HG03280 (cell line): ENCODE measurements around the gene PSTPIP1.

Source experiments
- ATAC-seq: cut with Tn5 transposase; IDR thresholded peaks from one replicate; pipeline ENCODE4 v1.9.1; 2021; ENCODE audit warnings: mild to moderate bottlenecking, moderate library complexity; ENCODE audit not compliant: unreplicated experiment

Gene PSTPIP1

DNA sequence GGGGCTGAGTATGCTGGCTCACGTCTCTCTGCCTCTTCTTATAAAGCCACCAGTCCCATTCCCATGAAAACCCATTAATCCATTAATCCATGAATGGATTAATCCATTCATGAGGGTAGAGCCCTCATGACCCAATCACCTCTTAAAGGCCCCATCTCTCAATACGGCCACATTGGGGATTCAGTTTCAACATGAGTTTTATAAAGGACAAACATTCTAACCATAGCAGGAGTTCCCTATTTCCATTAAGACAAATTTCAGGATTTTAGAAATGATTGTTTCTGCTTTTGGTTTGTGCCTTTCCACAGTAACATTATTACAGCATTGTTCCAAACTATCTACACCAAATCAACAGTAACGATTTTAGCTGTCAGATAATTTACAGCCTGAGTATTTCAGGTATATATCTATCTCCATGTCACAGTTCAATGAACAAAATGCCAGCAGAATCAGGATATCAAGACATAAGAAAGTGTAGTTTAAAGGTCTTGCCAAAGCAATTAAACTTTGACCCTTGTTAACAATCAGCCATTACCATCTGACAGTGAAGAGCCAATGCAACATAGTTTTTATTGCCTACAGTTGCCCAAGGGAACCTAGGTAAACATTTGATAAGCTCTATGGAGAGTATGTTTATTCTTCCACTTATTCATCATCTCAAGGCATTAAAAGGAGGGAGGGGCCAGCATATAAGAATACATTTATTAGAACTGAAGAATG lies 72.2 kb downstream of the PSTPIP1 start:
- ATAC-seq, result no peak

DNA sequence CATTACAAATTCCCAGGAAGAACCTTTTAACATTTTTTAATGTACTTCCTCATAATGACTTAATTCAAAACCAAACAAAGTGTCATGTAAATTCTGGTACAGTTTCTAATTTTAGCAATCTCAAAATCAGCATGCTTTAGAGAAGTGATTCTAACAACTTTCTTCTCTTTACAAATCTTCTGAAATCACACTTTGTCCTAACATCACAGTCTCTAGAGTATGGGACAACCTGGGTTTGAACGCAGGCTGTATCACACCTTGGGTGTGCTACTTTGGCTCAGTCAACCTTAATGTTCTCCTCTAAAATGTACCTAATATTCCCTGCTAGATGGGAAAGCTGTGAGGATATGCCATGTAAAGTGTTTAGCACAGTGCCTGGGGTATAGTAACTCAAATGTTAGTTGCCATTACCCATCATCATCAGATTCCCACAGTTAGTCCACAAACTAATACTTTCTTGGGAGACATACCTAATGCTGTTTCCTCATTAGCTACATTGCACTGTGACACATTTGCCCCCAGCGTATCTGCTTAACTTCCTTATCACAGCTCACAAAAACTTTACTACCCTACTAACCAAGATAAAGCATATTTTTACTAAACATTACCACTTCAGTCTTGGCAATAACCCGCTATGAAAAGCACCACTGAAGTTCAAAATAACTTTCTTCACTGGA lies 72.9 kb downstream of the PSTPIP1 start:
- ATAC-seq, result no peak

DNA sequence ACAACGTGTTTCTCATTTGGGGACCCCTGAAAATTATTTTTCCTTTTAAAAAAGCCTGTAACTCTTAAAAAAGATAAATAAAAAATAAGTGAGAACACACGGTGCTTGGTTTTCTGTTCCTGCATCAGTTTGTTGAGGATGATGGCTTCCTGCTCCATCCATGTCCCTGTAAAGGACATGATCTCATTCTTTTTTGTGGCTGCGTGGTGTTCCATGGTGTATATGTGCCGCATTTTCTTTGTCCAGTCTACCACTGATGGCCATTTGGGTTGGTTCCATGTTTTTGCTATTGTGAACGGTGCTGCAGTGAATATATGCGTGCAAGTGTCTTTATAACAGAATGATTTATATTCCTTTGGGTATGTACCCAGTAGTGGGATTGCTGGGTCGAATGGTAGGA lies 73.7 kb downstream of the PSTPIP1 start:
- ATAC-seq, result no peak

DNA sequence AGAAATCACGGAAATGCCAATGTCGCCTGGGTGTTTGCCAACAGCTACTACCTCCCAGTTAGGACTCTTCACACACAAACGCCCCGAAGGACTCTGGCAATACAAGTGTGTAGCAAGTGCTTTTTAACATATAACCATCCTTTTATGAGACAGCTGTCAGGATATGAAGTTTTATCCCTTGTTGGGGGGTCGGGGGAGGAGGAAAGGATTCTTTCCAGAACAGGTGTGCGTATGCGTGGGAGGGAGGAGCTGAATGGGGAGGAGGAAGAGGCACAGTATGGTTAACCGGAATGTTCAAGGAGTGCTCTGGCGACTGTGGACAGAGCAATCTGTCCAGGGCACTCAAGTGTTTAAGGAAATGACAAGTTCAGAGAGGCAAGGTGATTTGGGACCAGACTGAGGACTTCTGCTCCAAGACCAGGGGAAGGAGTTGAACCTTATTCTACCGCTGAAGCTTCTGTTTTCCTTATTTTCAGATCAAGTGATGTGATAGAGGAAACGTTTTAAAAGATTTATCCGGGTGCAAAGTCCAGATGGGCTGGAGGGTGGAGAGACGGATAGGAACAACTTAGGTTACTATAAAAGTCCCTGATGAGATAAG lies 74.7 kb downstream of the PSTPIP1 start:
- no peak for ATAC-seq

DNA sequence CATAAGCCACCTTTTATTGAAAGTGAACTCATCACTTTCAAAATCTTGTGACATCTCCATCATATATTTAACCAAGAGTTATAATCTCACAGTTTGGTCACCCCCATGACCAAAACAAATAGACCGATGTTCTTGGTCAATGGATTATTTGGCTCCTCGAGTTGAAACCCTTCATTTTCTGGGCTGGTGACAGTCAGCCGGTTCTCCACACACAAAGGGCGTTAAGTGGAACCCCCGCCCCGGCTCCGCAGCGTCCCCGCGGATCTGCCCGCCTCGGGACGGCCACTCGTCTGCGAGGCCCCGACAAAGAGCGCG lies 75.2 kb downstream of the PSTPIP1 start:
- ATAC-seq, result no peak

DNA sequence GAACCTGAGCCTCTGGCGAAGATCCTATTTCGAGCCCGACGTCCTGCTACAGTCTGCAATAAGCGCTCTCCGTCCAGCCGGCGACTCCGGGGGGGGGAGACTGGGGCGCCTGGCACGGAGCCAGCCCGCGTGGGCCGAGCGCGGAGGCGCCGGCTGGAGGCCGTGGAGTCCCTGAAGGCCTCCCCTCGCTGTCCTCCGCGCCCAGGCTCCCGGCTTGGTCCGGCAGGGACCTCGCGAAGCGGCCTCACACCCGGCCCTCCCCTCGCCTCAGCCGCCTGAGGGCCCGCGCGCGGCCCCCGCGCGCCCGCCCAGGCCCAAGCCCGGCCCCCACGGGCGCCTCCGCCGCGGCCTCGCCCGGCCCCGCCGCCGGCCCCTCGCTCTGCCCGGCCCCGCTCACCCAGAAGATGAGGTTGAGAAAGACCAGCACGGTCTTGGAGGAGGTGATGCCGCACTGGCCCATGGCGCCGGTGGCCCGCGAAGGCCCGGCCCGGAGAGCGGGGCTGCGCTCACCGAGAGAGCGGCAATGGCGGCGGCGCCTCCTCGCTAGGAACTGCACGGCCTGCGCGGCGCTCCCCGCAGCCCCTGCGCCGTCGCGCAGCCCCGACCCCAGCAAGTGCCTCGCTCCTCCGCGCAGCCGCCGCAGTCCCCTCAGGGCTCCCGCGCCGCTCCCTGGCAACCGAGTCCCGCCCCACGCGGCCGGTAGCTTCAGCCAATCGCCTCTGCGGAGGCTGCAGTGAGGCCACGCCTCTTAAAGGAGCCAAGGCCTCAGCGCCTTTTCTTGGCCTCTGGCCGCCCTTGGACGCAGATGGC lies 75.8 kb downstream of the PSTPIP1 start, which contains the start of gene TSPAN3:
Gene TSPAN3 (minus strand): TSS at position 615 of the 810 bp plus-strand sequence. CDS start 155 bp downstream, at position 460.
- ATAC-seq, result peak; percentile 96

DNA sequence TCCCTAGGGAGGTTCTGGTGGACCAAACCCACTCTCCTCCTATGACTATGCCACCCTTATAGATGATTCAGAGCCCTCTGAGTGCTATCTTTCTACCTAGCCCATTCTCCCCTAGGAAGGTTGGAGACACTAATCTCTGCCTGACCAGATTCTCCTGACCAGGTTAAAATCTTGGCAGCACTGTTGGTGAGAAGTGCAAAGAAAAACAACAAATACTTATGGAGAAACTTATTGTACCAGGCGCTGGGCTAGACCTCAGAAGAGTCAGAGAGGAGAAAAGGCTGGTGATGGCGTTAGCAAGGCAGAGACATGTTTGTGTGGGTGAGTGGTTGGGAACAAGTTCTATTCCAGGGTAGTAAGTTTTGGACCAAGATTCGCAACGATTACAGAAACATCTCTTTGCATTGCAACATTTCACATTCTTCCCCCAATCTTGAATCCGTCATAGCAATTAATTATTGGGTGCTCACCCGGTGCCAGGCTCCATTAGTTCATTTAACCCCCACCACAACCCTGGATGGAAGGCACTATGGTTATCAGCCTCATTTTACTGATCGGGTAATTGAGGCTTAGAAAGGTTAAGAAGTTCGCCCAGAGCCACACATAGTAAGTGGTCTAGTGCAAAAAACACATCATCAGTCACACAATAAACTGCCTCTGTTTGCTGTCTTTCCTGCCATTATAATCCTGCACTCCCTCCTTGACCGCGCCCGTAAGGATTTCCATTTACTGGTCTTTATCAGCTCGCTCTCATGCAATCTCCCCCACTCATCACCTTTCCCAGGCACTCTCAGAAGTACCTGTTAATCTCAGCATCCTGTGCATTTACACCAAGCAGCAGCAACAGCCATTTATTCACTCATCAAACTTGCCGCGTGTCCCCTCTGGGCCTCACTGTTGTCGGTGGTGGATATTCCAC lies 76.6 kb downstream of the PSTPIP1 start:
- ATAC-seq, result no peak

DNA sequence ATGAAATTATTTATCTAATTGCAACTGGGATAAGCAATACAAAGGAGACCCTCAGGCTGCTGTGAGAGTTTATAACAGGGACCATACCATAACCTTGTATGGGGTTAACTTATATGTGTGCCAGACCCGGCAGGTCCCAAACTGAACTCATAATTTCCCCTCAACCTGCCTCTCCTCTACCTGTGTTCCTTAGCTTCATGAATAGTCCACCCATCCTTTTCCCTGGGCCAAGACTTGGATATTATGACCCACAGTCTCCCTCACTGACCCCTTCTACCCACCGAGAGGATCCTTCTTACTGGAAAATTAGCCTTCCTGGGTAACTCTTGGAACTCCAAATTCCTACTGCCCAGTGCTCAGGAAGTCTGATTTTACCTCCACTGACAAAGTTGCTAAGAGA lies 79.4 kb downstream of the PSTPIP1 start:
- no peak for ATAC-seq

DNA sequence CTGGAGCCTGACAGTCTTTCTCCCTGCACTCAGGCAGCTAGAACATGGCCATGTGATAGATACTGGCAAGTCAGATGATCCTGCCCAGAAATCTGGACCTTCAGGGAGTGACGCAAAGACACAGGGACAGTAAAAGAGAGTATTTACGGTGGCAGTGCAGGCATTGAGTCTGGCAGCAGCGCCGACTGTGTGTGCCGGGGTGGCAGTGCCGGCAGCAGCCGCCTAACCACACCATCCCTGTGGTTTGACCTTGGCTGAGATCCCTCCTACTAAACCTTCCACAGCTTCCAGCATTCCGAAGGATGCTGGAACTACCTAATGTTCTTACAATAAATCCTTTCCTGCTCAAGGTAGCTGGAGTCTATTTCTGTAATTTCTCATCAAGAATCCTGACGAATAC lies 80.6 kb downstream of the PSTPIP1 start:
- ATAC-seq, result no peak

DNA sequence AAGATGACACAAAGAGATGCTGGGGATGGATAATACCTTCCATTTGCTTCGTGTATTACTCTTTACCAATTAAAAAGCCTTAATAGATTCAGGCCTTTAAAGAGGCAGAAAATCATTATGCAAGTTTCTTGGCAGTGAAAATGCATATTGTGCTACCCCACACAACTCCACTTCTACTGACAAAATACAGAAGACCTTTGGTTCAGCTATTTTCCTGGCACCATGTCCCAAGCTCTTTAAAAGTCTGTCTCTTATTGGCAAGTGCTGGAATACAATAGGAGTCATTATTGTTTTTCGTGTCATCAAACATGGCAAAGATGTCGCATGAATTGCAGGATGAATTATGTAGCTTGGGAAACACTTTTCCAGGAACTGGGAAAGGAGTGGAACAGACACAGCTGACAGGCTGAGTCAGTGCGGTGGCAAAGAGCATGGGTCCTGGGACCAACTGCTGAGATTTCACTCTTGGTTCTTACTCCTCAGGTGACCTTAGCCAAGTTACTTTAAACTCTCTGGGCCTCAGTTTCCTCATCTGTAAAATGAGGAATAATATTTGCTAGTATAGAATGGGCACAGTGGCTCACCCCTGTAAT lies 81.5 kb downstream of the PSTPIP1 start:
- ATAC-seq, result no peak

DNA sequence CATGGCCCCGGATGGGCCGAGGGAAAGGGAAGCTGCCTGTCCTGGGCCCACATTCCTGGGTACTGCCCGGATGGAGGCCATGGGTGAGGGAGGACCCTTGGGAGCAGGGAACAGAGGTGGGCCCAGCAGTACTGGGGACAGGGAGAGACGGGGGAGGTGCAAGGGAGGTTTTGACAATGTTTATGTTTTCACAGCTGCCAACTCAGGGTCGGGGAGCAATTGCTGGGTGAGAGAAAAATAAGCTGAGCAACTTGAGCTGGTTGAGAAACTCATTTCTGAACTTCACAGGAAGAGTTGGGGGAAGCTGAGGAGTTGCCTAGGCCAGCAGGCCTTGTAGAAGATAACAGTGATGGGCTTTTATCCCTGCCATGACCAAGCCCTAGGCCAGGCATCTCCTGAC lies 87.0 kb downstream of the PSTPIP1 start:
- no peak for ATAC-seq

DNA sequence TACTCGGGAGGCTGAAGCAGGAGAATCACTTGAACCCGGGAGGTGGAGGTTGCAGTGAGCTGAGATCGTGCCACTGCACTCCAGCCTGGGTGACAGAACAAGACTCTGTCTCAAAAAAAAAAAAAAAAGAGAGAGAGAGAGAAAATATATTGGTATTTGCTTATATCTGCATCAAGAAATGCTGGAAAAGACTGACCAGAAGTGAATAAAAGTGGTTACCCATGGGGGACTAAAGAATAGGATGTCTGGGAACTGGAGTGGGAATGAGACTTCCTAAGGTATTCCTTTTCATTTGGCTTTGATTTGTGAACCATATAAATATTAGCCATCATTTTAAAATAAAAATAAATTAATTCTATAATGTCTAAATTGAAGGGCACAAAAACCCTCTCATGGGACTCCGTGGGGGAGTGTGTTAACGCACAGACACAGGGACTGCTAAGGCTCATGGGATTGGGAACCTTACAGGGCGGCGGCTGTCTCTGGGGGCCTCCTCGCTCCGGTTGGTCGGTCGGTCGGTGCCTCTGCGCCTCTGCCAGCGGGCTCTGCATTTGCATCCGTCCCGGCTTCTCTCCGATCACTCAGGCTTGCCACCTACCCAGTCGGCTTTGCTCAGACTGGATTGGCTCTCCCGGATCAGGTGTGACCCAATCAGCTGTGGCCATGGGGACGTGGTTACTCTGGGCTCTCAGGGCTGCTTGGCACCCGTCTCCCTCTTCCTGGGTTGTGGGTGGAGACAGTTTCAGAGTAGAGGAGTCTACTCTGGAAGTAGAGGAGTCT lies 88.6 kb downstream of the PSTPIP1 start:
- ATAC-seq, result no peak

DNA sequence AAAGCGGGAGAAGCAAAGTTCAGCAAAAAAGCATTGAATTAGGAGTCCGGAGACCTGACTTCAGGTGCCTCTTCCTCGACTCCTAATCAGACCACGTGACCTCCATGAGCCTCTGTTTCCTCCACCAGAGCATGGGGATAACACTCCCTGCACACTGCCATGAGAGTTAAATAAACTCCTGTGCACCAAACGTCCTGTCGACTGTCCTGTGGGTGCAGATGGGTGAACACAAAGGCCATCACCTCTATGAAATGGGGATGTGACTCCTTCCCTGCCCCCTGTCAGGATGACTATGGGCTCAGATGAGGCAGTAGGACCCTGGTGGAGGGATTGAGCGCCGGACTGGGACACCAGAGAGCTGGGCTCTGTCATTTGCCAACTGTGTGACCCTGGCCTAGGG lies 89.5 kb downstream of the PSTPIP1 start:
- no peak for ATAC-seq

DNA sequence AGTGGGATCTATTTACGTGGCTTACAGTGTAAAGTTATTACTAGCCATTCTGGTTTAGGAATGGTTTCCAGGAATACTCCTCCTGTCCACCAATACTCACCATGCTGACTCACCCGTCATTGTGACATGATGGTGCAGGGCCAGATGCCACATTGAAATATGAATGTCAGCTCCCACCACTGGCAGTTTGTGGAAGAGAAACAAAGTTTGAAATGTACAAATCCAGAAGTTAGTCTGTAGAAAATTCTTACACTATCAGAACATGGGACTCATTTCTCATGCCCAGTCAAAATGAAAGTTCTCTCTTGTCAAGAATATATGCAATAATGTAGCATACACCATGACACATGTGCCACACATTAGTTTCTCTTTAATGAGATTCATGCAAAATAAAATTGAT lies 90.4 kb downstream of the PSTPIP1 start:
- ATAC-seq, result no peak
